A549 (cell line): ENCODE data around the gene CLEC16A. TPM values are rescaled to one million over a fixed set of nuclear protein-coding genes. Genes with fewer than 3 reads are reported as not detected.

Source experiments
- ATAC-seq, 2 experiments: fragments of 200-7000 bp in 1 of 2; fragments of >200 bp in 1 of 2; cut with Nextera tagmentation in 1 of 2; cut with Tn5 transposase in 1 of 2; 3 replicates each; pipeline versions ENCODE4 v1.8.0 to v1.9.1; 2018 to 2020; ENCODE audit warnings: mild to moderate bottlenecking in 1 of 2, moderate library complexity in 1 of 2
- CTCF ChIA-PET: fragments of 300-600 bp; sonication (Branson Sonifier 250); formaldehyde crosslinking; extraction: SDS; loops from one replicate; lab custom pipeline; 2021; ENCODE audit warnings: antibody characterized with exemption, inconsistent platforms; lab: Yijun Ruan, JAX
- POLR2A ChIA-PET: fragments of 350-600 bp; formaldehyde crosslinking; extraction: SDS; loops from one replicate; lab custom pipeline; 2021; ENCODE audit warnings: antibody characterized with exemption, inconsistent platforms; lab: Yijun Ruan, JAX
- DNase-seq, 2 experiments: peaks; one replicate each; pipeline versions ENCODE4 v3.0.0 to v3.0.0-alpha.2; 2011 to 2016; ENCODE audit warnings: low read depth in 1 of 2, low spot score in 1 of 2
- FAIRE-seq: peaks from 2 replicates; lab custom pipeline; 2011; peaks lifted over from hg19 to GRCh38; lab: Jason Lieb, UNC
- H3K27ac ChIP-seq, 2 experiments: fragments of >200 bp; sonication (Bioruptor Twin); formaldehyde crosslinking; 3 replicates each; pipeline ENCODE4 v1.5.1; 2016 to 2017
- H3K4me1 ChIP-seq: fragments of >200 bp; sonication (Bioruptor Twin); formaldehyde crosslinking; 3 replicates; pipeline ENCODE4 v1.6.1; 2016
- H3K4me2 ChIP-seq: fragments of >200 bp; sonication (Bioruptor Twin); formaldehyde crosslinking; 3 replicates; pipeline ENCODE4 v1.6.1; 2016
- H3K4me3 ChIP-seq: fragments of >200 bp; sonication (Bioruptor Twin); formaldehyde crosslinking; 3 replicates; pipeline ENCODE4 v1.5.1; 2016
- H3K9me3 ChIP-seq: fragments of >200 bp; sonication (Bioruptor Twin); formaldehyde crosslinking; 3 replicates; pipeline ENCODE4 v1.6.1; 2016
- BHLHE40 ChIP-seq: IDR thresholded peaks from 2 replicates; pipeline ENCODE4 v1.6.1; 2012; ENCODE audit warnings: low read depth, low read length, inconsistent platforms
- CBX2 ChIP-seq: fragments of 200-600 bp; sonication (generic); IDR thresholded peaks from 2 replicates; pipeline ENCODE4 v1.6.1; 2016; ENCODE audit warnings: low read depth, mild to moderate bottlenecking, borderline replicate concordance
- CHD4 ChIP-seq: fragments of 200-600 bp; sonication (generic); IDR thresholded peaks from 2 replicates; pipeline ENCODE4 v1.6.1; 2016; ENCODE audit warnings: antibody characterized with exemption, mild to moderate bottlenecking, borderline replicate concordance
- EHF ChIP-seq: fragments of 250-450 bp; sonication (Bioruptor Pico); IDR thresholded peaks from 2 replicates; pipeline ENCODE4 v1.5.0; 2020; ENCODE audit warnings: mild to moderate bottlenecking
- EHMT2 ChIP-seq: fragments of 200-600 bp; sonication (generic); IDR thresholded peaks from 2 replicates; pipeline ENCODE4 v1.6.1; 2016; ENCODE audit warnings: antibody characterized with exemption, low read depth, mild to moderate bottlenecking, moderate library complexity
- ELK1 ChIP-seq: fragments of 150-350 bp; IDR thresholded peaks from 2 replicates; pipeline ENCODE4 v1.6.1; 2014; ENCODE audit warnings: low read depth, mild to moderate bottlenecking, low read length
- ESRRA ChIP-seq: fragments of 150-350 bp; IDR thresholded peaks from 2 replicates; pipeline ENCODE4 v1.6.1; 2014; ENCODE audit warnings: mild to moderate bottlenecking, low read length, borderline replicate concordance
- HDAC2 ChIP-seq: fragments of 200-600 bp; sonication (generic); IDR thresholded peaks from 2 replicates; pipeline ENCODE4 v1.6.1; 2016
- HOXB13 ChIP-seq: fragments of 250-450 bp; sonication (Bioruptor Pico); IDR thresholded peaks from 2 replicates; pipeline ENCODE4 v1.5.0; 2020; ENCODE audit warnings: low read depth, mild to moderate bottlenecking, moderate library complexity
- HOXB5 ChIP-seq: fragments of 250-450 bp; sonication (Bioruptor Pico); IDR thresholded peaks from 2 replicates; pipeline ENCODE4 v1.5.0; 2020; ENCODE audit warnings: mild to moderate bottlenecking, moderate library complexity
- JUN ChIP-seq, 2 experiments: fragments of >200 bp; sonication (Bioruptor Twin); formaldehyde crosslinking; IDR thresholded peaks; 2 replicates in 1 of 2; 3 replicates in 1 of 2; pipeline ENCODE4 v1.6.1; 2016 to 2017
- MAX ChIP-seq: IDR thresholded peaks from 2 replicates; pipeline ENCODE4 v1.6.1; 2012
- MAZ ChIP-seq: fragments of 150-350 bp; IDR thresholded peaks from 2 replicates; pipeline ENCODE4 v1.6.1; 2014; ENCODE audit warnings: antibody characterized with exemption, low read depth, low read length, borderline replicate concordance
- NFE2L2 ChIP-seq: fragments of 150-350 bp; conservative IDR thresholded peaks from 2 replicates; pipeline ENCODE4 v1.6.1; 2014; ENCODE audit warnings: low read length
- NPAS2 ChIP-seq: fragments of 250-450 bp; sonication (Bioruptor Pico); IDR thresholded peaks from 2 replicates; pipeline ENCODE4 v1.8.0; 2022; ENCODE audit warnings: mild to moderate bottlenecking, moderate library complexity, borderline replicate concordance
- NR3C1 ChIP-seq: fragments of >200 bp; sonication (Bioruptor Twin); formaldehyde crosslinking; IDR thresholded peaks from 3 replicates; pipeline ENCODE4 v1.6.1; 2017
- POLR2A ChIP-seq: IDR thresholded peaks from 2 replicates; pipeline ENCODE4 v1.6.1; 2012; ENCODE audit warnings: mild to moderate bottlenecking, low read length
- POLR2AphosphoS2 ChIP-seq: conservative IDR thresholded peaks from 2 replicates; pipeline ENCODE4 v1.6.1; 2012; ENCODE audit warnings: low read length, improper control_type of control experiment, inconsistent platforms
- RAD21 ChIP-seq, 2 experiments: fragments of >200 bp in 1 of 2; sonication (Bioruptor Twin) in 1 of 2; formaldehyde crosslinking in 1 of 2; IDR thresholded peaks in 1 of 2; conservative IDR thresholded peaks in 1 of 2; 2 replicates in 1 of 2; 3 replicates in 1 of 2; pipeline ENCODE4 v1.6.1; 2012 to 2018; ENCODE audit warnings: inconsistent platforms in 1 of 2
- RARB ChIP-seq: fragments of 250-450 bp; sonication (Bioruptor Pico); IDR thresholded peaks from 2 replicates; pipeline ENCODE4 v1.8.0; 2021; ENCODE audit warnings: mild to moderate bottlenecking, moderate library complexity
- RCOR1 ChIP-seq: fragments of 150-350 bp; IDR thresholded peaks from 2 replicates; pipeline ENCODE4 v1.6.1; 2014; ENCODE audit warnings: antibody characterized with exemption, low read length, low read depth
- SMC3 ChIP-seq: fragments of >200 bp; sonication (Bioruptor Twin); formaldehyde crosslinking; IDR thresholded peaks from 3 replicates; pipeline ENCODE4 v1.6.1; 2018; ENCODE audit warnings: inconsistent platforms
- TP53 ChIP-seq: fragments of 250-450 bp; sonication (Bioruptor Pico); IDR thresholded peaks from 2 replicates; pipeline ENCODE4 v1.5.0; 2021; ENCODE audit warnings: mild to moderate bottlenecking, moderate library complexity
- ZSCAN20 ChIP-seq: fragments of 250-450 bp; sonication (Bioruptor Pico); IDR thresholded peaks from 2 replicates; pipeline ENCODE4 v1.8.0; 2022; ENCODE audit warnings: mild to moderate bottlenecking, moderate library complexity
- WGBS: methylation state at CpG from one replicate; pipeline ENCODE4 v1.1.6; 2017; ENCODE audit errors: missing lambda C conversion rate; 5-methylcytosine and 5-hydroxymethylcytosine counted together
- polyA plus RNA-seq, 4 experiments: library from polyadenylated mRNA; depleted of rRNA in 3 of 4; stranded (reverse); fragments of >200 nt; fragmentation: RNase III in 1 of 4; extraction: RNeasy Plus Mini Kit Qiagen cat#74134 plus additional on column Dnase treatment in 1 of 4; gene quantifications; 2 replicates in 3 of 4; 3 replicates in 1 of 4; pipeline ENCODE4 v1.2.3, GENCODE V29; 2011 to 2017

Gene CLEC16A
- polyA plus RNA-seq, 2 of the 4 experiments (the other 2 are of a cell fraction), result 8.3 to 10.4 TPM

DNA sequence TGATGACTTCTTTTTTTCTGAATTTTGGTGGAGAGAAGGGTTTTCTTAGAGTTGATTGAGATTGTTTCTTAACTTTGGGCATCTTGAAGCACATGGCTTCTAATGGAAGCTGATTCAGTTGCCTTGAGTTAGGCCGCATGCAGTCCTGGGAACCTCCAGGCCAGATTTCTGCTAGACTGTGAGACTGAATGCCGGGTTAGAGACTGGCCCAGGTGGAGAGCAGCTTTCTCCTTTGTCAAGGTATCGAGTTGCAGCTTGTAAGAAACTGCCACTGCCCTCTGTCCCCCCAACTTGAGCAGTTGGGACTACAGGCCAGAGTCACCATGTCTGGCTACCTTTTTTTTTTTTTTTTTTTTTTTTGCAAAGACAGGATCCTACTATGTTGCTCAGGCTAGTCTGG lies 77.6 kb downstream of the CLEC16A start:
- TF ChIP-seq HOXB5 (CRISPR knock-in tag) (no peak), RCOR1 (no peak), HOXB13 (CRISPR knock-in tag) (no peak), RAD21 (conservative IDR thresholded peaks at IDR 0.05 in 1 of 2, IDR thresholded peaks at IDR 0.05 in 1 of 2) (no peak), TP53 (CRISPR knock-in tag) (no peak), ESRRA (no peak), CBX2 (no peak), HDAC2 (no peak), NR3C1 (no peak), BHLHE40 (no peak), MAX (no peak), JUN (IDR thresholded peaks at IDR 0.05) (no peak), SMC3 (no peak), POLR2AphosphoS2 (no peak)
- no peak for ATAC-seq
- FAIRE-seq, result no peak
- 89% methylated on average over 3 of the region's 3 CpGs for WGBS
- DNase-seq, result no peak
- no peaks in the 10 kb centered on the region for H3K9me3 ChIP-seq
- CTCF ChIA-PET, result no interaction called here
- H3K4me1 ChIP-seq, result peaks cover 6% of the 10 kb centered on the region; the same call in 2 of the 3 replicates
- POLR2A ChIA-PET, result no interaction called here
- no peak overlapping the region for H3K27ac ChIP-seq
- no peak overlapping the region for H3K4me3 ChIP-seq
- no peak overlapping the region for H3K4me2 ChIP-seq

- FAIRE-seq, result no peak
- no peak overlapping the region; a peak in 1 of 6 replicates for H3K27ac ChIP-seq
- H3K4me1 ChIP-seq, result no peaks in the 10 kb centered on the region; the same call in 1 of the 3 replicates
- DNase-seq, result no peak
- CTCF ChIA-PET, result interaction anchor here (0.8 to 2.3 kb wide), 2 partner anchors 105 to 233 kb away, joined by 3 to 8 read pairs; partner anchors contain the start of gene SOCS1
- 76% methylated on average over 3 of the region's 3 CpGs for WGBS
- H3K4me3 ChIP-seq, result no peak overlapping the region
- H3K4me2 ChIP-seq, result no peak overlapping the region
- POLR2A ChIA-PET, result no interaction called here
- ATAC-seq, result no peak
- no peak for TF ChIP-seq ZSCAN20
- TF ChIP-seq CHD4, result no peak
- no peak for TF ChIP-seq POLR2A
- TF ChIP-seq ELK1, result no peak
- TF ChIP-seq NFE2L2, result no peak
- no peak for TF ChIP-seq MAX
- TF ChIP-seq TP53 (CRISPR knock-in tag), result no peak
- TF ChIP-seq EHMT2, result no peak
- no peak for TF ChIP-seq ESRRA
- no peak for TF ChIP-seq RARB
- TF ChIP-seq EHF (CRISPR knock-in tag), result no peak
- no peak for TF ChIP-seq NPAS2 (CRISPR knock-in tag)
- TF ChIP-seq MAZ, result no peak
- H3K9me3 ChIP-seq, result peaks cover under 1% of the 10 kb centered on the region; the same call in 1 of the 3 replicates
These were observed 79.1 kb downstream of the CLEC16A start for GRCh38 chr16:11023262-11024039.
